Right forelimb (tissue), 1 donor: ENCODE measurements around the gene SCO1.

Experiments
- DNase-seq: peaks from one replicate; pipeline ENCODE4 v3.0.0-alpha.2; 2018

SCO1 gene

GRCh38 chr17:10649602-10650001 lies 47.7 kb downstream of the SCO1 start:
- DNase-seq = no peak

GRCh38 chr17:10648956-10649355 lies 48.4 kb downstream of the SCO1 start:
- no peak for DNase-seq

- DNase-seq = no peak
These were observed 49.0 kb downstream of the SCO1 start for GRCh38 chr17:10648381-10648780.

- DNase-seq = peak; percentile 86
These were observed 50.8 kb downstream of the SCO1 start for GRCh38 chr17:10646392-10646990.

- no peak for DNase-seq
These were observed 56.9 kb downstream of the SCO1 start for GRCh38 chr17:10640475-10640874.

DNA sequence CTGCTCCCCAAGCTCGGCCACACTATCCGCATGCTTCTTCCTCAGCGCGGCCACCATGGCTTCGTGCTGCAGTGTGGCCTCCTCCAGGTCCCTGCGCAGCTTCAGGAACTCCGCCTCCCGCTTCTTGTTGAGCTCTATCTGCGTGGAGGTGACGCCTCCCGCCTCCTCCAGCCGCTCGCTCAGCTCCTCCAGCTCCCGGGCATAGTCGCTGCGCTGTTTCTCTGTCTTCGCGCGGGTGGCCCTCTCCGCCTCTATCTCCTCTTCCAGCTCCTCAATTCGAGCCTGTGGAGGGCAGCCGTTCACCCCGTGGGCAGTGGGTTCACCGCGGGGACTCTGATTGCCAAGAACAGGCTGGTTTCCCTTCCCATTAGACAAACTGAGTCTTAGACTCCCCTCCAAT lies 59.2 kb downstream of the SCO1 start:
- no peak for DNase-seq

GRCh38 chr17:10635290-10635689 lies 62.0 kb downstream of the SCO1 start:
- no peak for DNase-seq

DNA sequence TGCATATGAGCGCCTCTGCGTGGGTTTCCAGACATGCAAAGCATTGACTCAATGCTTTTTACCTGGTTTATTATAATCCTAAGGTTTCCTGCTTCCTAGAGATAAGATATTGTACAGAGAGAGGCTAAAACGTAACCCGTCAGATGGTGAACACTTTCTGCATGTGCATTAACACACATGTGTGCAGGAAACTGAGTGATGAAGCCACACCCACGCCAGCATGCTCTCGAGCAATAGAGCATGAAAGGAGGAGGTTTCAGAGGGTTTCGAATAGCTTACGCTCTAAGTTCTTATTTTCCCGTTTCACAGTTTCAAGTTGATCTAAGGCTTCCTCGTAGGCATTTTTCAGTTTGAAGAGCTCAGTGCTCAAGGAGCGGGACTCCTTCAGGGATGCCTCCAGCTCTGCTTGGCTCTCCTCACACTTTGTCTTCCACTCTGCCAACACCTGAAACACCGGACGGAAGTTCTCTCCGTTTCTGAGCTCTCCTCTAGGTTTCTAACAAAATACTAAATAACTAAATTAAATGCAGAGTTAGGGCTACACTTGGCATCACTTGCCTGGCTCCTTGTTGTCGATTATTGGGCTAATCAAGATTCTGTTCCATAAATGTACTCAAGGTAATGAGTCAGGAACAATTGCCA lies 63.5 kb downstream of the SCO1 start:
- DNase-seq = no peak

- no peak for DNase-seq
These were observed 65.6 kb downstream of the SCO1 start for GRCh38 chr17:10631701-10632100.

DNA sequence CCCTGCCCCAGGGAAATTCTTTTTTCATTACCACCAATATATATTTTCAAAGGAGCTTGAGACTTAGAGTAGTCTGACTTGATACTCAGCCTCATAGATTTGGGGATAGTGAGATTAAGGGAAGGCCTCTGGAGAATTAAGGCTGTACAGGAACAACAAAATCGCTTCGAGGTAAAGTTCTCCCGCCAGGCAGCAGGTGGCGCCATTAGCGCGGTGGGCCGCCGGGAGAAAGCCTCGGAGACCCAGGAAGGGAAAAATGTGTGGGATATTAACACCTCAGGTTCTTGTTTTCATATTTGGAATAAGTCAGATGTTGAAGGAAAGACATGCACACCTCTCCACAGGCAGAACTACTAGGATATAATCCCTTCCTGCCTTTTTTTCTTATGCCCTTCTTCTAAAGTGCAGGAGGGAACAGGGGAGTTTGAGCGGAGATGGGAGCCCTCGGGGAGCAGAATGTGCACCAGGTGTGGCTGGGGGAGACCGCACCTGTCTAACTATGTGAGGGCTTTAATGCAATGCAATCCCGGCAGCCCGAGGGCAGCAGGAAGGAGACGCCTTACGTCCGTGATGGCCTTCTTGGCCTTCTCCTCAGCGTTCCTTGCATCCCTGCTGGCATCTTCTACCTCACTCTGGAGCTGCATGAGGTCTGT lies 66.2 kb downstream of the SCO1 start:
- DNase-seq = peak; percentile 52

GRCh38 chr17:10629706-10630105 lies 67.6 kb downstream of the SCO1 start:
- DNase-seq = no peak

DNA sequence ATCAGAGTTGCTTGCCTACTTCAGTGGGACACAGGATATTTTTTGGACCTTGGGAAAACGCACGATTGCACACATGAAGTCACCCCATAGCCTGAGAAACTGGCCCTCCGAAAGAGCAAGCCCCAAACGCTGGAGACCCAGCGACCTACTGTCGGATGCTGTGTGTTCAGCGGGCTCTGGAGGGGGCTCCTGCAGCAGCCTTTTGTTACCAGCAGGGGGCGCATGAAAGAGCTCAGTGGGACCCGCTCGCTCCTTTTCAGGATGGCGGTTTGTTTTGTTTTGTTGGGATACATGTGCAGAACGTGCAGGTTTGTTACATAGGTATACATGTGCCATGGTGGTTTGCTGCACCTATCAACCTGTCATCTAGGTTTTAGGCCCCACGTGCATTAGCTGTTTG lies 68.6 kb downstream of the SCO1 start:
- DNase-seq = no peak

- no peak for DNase-seq
These were observed 70.9 kb downstream of the SCO1 start for GRCh38 chr17:10626390-10626789.

DNA sequence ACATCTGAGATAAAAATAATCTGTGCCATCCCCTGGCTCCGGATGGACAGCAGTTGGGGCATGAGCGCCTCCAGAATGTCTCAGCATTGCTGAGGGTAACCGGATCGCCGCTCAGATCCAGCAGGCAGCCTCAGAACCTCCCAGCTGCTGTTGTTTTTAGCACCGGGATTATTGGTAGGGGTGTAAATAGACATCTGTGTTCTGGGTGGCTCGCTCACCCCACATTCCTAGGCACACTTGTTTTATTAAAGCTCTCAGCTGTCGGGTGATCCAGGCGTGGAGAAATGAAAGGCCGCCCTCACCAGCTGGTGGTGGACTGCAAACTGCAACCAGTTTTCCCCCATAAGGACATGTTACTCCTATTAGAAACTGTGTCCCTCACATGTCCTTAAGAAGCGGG lies 72.4 kb downstream of the SCO1 start:
- peak; percentile 60 for DNase-seq

DNA sequence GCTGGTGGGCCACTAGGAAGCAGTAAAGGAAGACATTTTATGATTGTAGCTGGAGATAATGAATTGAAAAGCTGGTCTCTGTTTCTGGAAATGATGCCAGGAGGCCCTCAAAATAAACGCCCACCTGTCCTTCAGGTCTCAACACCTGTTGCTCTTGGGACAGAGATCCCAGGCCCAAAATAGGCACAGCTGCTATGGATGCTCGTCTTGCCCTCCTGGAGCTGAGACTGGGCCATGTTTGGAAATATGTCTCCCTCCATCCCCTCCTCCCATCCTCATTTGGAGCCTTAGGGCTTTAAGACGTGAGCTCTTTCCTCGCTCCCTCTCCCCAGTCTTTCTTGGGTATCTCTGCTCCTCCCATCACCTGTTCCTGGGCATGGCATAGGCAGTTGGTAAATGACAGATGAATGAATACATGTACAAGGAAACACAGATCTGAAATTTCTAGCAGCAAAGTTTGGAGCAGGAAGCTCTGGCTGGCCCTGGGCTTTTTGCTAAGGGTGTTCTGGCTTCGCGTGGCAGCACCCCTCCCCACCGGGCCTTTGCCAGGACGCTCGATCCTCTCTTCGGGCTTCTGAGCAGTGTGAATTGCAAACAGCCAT lies 73.5 kb downstream of the SCO1 start:
- DNase-seq = no peak

- no peak for DNase-seq
These were observed 74.5 kb downstream of the SCO1 start for GRCh38 chr17:10622617-10623485.
